Measurements from ENCODE around the gene RNU2-63P.
"Not testable (repeated sequence)": the region's sequence is repeated elsewhere in the genome, so short reads cannot be mapped to it uniquely, and the experiment has no call there.

The RNU2-63P gene

GRCh38 chr2:87972385-87972784, 44.0 kb downstream of the RNU2-63P start:
- not testable (repeated sequence) for H3K4me3 Mint-ChIP-seq; DNase-seq; H3K9me3 Mint-ChIP-seq; H3K27me3 Mint-ChIP-seq; H3K27ac Mint-ChIP-seq; H3K4me1 Mint-ChIP-seq; H3K36me3 Mint-ChIP-seq (ENCODE audit: low read depth)
- ATAC-seq = peak; percentile 33

All from activated naive CD8-positive, alpha-beta T cell treated with anti-CD3 and anti-CD28 coated beads, Interleukin-2, amount 50 U/mL, for 24 hours (primary cell).